ENCODE measurements around the gene SECISBP2L. TPM values are rescaled to one million over a fixed set of nuclear protein-coding genes. Genes with fewer than 3 reads are reported as not detected.

Gene SECISBP2L
- total RNA-seq, 1 donor from 2014 or later: 58.9 TPM

DNA sequence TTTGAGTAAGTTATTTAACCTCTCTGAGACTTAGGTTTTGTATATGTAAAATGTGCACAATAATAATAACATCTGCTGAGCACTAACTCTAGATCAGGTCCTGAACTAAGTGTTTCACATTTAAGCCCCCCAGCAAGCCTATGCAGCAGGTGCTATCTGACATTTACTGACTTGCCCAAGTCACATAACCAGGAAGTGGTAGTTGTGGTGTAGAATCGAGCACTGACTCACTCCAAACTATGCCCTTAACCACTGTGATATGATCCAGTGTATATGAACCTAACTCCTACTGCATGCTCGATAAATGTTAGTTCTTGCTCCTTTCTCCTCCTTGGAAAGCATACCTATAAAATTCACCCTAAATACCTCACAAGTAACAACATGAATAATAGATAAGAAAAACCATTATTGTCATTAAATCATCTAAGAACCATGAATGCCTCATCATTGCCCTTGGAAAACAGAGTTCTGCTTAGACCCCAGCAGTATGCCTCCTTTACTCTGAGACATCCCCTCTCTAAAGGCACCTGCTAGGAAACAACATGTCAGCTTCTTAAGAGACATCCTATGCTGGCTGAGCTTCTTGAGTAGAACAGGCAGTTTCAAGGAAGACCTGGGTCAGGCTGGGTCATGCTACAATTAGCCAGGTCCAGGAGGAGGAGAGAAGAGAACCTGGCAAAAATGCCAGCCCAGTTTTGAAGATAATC, 79.5 kb downstream of the SECISBP2L start:
- no peaks in the 10 kb centered on the region for H3K36me3 Mint-ChIP-seq
- peaks cover 14% of the 10 kb centered on the region for H3K4me1 Mint-ChIP-seq
- DNase-seq (ENCODE audit: low spot score in 2 of 2, unreplicated experiment in 2 of 2): no peak
- H3K4me3 Mint-ChIP-seq: no peak overlapping the region
- peaks cover 28% of the 10 kb centered on the region for H3K27me3 Mint-ChIP-seq (ENCODE audit: low read depth)
- H3K27ac Mint-ChIP-seq: no peak overlapping the region
- TF ChIP-seq, protein P1, sequence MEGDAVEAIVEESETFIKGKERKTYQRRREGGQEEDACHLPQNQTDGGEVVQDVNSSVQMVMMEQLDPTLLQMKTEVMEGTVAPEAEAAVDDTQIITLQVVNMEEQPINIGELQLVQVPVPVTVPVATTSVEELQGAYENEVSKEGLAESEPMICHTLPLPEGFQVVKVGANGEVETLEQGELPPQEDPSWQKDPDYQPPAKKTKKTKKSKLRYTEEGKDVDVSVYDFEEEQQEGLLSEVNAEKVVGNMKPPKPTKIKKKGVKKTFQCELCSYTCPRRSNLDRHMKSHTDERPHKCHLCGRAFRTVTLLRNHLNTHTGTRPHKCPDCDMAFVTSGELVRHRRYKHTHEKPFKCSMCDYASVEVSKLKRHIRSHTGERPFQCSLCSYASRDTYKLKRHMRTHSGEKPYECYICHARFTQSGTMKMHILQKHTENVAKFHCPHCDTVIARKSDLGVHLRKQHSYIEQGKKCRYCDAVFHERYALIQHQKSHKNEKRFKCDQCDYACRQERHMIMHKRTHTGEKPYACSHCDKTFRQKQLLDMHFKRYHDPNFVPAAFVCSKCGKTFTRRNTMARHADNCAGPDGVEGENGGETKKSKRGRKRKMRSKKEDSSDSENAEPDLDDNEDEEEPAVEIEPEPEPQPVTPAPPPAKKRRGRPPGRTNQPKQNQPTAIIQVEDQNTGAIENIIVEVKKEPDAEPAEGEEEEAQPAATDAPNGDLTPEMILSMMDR (IDR thresholded peaks at IDR 0.05; ENCODE audit: unreplicated experiment): no peak
- H3K9me3 Mint-ChIP-seq: peaks cover 7% of the 10 kb centered on the region

DNA sequence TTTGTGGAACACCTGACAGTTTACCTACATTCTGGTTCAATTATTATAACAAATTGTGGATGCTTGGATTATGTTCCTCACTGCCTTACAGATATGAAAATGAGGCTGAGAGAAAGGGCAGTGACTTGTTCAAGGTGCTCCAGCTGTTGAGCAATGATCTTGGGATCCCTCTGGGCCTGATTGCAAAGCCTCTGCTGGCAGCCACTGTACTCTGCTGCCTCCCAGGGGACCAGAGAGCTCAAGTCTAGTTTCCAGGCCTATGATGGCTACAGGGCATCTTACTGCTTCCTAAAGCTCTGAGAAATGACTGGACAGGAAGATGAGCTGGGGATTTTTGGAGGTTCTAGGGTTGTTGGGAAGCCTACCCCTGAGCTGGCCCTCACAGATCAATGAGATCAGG, 80.3 kb downstream of the SECISBP2L start:
- TF ChIP-seq, protein P1 (IDR thresholded peaks at IDR 0.05; ENCODE audit: unreplicated experiment): no peak
- Mint-ChIP-seq H3K36me3 (no peaks in the 10 kb centered on the region), H3K4me3 (no peak overlapping the region), H3K27ac (no peak overlapping the region), H3K4me1 (peaks cover 14% of the 10 kb centered on the region), H3K9me3 (peaks cover 7% of the 10 kb centered on the region), H3K27me3 (ENCODE audit: low read depth) (peaks cover 36% of the 10 kb centered on the region)
- no peak for DNase-seq (ENCODE audit: low spot score in 2 of 2, unreplicated experiment in 2 of 2)

DNA sequence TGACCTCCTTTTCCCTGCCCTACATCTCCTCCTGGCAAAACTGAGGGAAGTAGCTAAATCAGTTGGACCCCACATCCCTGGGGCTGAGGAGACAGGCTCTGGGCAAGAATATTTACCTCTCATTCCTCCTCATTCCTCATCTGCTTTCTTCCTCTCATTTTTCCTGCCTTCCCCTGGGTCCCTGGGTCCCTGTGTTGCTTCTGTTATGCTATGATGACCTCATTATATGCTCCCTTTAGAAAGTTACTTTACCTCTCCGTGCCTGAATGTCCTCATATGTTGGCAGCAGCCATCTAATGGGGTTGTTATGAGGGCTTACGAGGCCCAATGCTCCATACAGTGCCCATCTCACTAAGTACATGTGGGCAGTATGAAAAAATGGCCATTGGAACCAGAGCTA, 81.3 kb downstream of the SECISBP2L start:
- no peak overlapping the region for H3K27ac Mint-ChIP-seq
- TF ChIP-seq, protein P1 (IDR thresholded peaks at IDR 0.05; ENCODE audit: unreplicated experiment): no peak

DNA sequence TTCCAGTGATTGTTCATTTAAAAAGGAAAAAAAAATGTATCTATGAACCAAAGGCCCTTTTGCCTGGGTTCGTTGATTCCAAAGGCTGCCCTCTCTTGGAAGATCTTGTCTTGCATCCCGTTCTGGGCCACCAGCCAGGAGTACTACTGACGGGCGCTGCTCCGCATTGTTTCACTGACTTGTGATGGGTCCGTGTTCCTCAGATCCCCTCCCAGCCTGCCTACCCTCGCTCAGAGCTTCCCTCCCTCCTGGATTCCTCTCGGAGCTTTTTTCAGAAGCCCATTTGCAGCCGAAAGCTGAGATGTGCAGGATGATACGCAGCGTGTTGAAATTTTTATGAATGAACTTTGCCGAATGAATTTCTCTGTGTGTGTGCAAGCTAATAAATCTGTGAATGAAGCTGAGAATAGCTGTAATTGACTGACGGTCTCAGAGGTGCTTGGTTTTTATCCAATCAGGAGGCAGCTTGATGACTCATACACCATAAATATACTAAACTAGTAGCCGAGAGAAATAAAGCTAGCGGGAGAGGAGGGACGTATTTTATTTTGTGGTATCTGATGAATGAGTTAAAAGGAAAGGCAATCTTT, 82.6 kb downstream of the SECISBP2L start, which contains the start of gene SHC4:
Gene SHC4, minus strand, starts transcription at position 396 of the 590 bp plus-strand sequence. CDS start 904 bp downstream, outside the sequence.
- TF ChIP-seq, protein P1 (IDR thresholded peaks at IDR 0.05; ENCODE audit: unreplicated experiment): no peak
- Mint-ChIP-seq H3K9me3 (no peaks in the 10 kb centered on the region), H3K36me3 (no peaks in the 10 kb centered on the region), H3K27me3 (ENCODE audit: low read depth) (peaks cover 49% of the 10 kb centered on the region), H3K4me3 (peak within 1 kb of the TSS; percentile 67), H3K27ac (peak within 1 kb of the TSS; percentile 32), H3K4me1 (peaks cover 14% of the 10 kb centered on the region)
- peak; percentile 38 to 71 for DNase-seq (ENCODE audit: low spot score in 2 of 2, unreplicated experiment in 2 of 2)

More for the DNA sequence above, 81.3 kb downstream of the SECISBP2L start:
- no peak for DNase-seq (ENCODE audit: low spot score in 2 of 2, unreplicated experiment in 2 of 2)
- H3K27me3 Mint-ChIP-seq (ENCODE audit: low read depth): peaks cover 39% of the 10 kb centered on the region
- H3K9me3 Mint-ChIP-seq: no peaks in the 10 kb centered on the region
- H3K4me3 Mint-ChIP-seq: peak overlapping the region; percentile 2
- H3K4me1 Mint-ChIP-seq: peaks cover 14% of the 10 kb centered on the region
- no peaks in the 10 kb centered on the region for H3K36me3 Mint-ChIP-seq

DNA sequence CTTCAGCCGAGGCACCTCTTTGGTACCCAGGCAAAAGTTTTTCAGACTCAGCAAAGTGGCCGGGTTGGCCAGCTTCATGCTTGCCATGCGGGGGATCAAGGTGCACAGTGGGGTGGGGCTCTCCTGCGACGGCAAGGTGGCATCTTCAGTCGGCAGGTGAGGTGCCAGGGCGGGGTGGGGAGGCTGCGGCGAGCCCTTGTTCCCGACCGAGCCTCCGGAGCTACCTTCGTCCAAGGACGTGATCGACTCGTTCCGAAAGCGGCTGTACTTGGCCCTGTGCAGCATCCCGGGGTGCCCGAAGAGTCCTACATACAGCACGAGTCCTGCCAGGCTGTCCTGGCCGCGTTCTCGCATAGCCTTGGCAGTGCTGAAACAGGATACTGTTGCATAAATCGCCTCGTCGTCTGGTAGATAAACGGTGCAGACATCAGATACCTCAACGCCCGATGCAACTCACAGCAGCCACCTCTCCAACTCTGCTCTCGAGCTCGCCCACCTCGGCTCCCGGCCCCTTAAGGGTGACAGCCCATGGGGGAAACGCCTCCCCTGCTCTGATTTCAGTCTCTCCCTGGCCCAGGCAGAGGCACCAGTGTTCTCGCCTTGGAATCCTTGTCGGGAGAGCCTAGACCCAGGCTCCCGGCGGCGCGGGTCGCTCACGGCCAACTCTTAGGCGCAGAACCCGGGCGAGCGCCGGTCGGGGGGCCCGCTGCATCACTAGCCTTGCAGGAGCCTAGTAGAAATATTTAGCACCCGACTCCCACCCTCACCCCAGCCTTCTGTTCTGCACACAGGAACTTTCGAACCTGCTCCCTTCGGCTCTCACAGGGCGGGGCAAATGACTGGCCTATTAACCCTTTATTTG, 83.4 kb downstream of the SECISBP2L start:
- H3K36me3 Mint-ChIP-seq: no peaks in the 10 kb centered on the region
- peaks cover 56% of the 10 kb centered on the region for H3K27me3 Mint-ChIP-seq (ENCODE audit: low read depth)
- peak overlapping the region; percentile 67 for H3K4me3 Mint-ChIP-seq
- no peaks in the 10 kb centered on the region for H3K9me3 Mint-ChIP-seq
- H3K4me1 Mint-ChIP-seq: peaks cover 14% of the 10 kb centered on the region
- H3K27ac Mint-ChIP-seq: peak overlapping the region; percentile 32
- DNase-seq (ENCODE audit: low spot score in 2 of 2, unreplicated experiment in 2 of 2): peak in 1 of 2 experiments; percentile 47
- TF ChIP-seq, protein P1 (IDR thresholded peaks at IDR 0.05; ENCODE audit: unreplicated experiment): no peak

All from mesothelial cell of epicardium (in vitro differentiated cells).